IgD-negative memory B cell (primary cell): ENCODE measurements around the gene RLBP1. TPM values are rescaled to one million over a fixed set of nuclear protein-coding genes. Genes with fewer than 3 reads are reported as not detected.
"Not testable (repeated sequence)": the region's sequence is repeated elsewhere in the genome, so short reads cannot be mapped to it uniquely, and the experiment has no call there.

Experiments used
- H3K27ac Mint-ChIP-seq, 3 donors: one replicate each; pipeline ENCODE4 v1.8.0; 2020 to 2022; ENCODE audit warnings: mild to moderate bottlenecking in 3 of 3, mixed read lengths in 3 of 3, moderate library complexity in 1 of 3
- H3K27me3 Mint-ChIP-seq: one replicate; pipeline ENCODE4 v1.8.0; 2021; ENCODE audit warnings: mixed read lengths
- H3K36me3 Mint-ChIP-seq: one replicate; pipeline ENCODE4 v1.8.0; 2020; ENCODE audit warnings: mild to moderate bottlenecking, mixed read lengths
- H3K4me1 Mint-ChIP-seq, 3 donors: one replicate each; pipeline ENCODE4 v1.8.0; 2020 to 2022; ENCODE audit warnings: mixed read lengths in 3 of 3, mild to moderate bottlenecking in 1 of 3
- H3K4me3 Mint-ChIP-seq, 4 donors: one replicate each; pipeline ENCODE4 v1.8.0; 2020 to 2022; ENCODE audit warnings: mild to moderate bottlenecking in 4 of 4, mixed read lengths in 4 of 4, moderate library complexity in 3 of 4
- H3K9me3 Mint-ChIP-seq, 3 donors: one replicate each; pipeline ENCODE4 v1.8.0; 2020 to 2021; ENCODE audit warnings: mixed read lengths in 3 of 3, mild to moderate bottlenecking in 1 of 3
- polyA plus RNA-seq: library from polyadenylated mRNA; unstranded; fragments of 300-500 nt; fragmentation: Illumina TruSeq; gene quantifications from one replicate; pipeline ENCODE4 v1.2.3, GENCODE V29; 2021

RLBP1 gene
- polyA plus RNA-seq, result not detected

GRCh38 chr15:89221543-89221942 is at the start of gene RLBP1:
TSS of gene RLBP1 (minus strand) at chr15:89221579. CDS start at chr15:89218975, 2,604 bp downstream.
- Mint-ChIP-seq H3K4me1 (no peaks in the 10 kb centered on the region), H3K27me3 (peaks cover 9% of the 10 kb centered on the region), H3K9me3 (no peaks in the 10 kb centered on the region), H3K4me3 (no peak within 1 kb of the TSS), H3K27ac (no peak within 1 kb of the TSS), H3K36me3 (no peaks in the 10 kb centered on the region)

GRCh38 chr15:89250142-89250541 is 28.8 kb upstream of the RLBP1 start:
- not testable (repeated sequence) for H3K27ac Mint-ChIP-seq, H3K4me1 Mint-ChIP-seq, H3K9me3 Mint-ChIP-seq, H3K27me3 Mint-ChIP-seq, H3K4me3 Mint-ChIP-seq, H3K36me3 Mint-ChIP-seq

- no peaks in the 10 kb centered on the region for H3K27me3 Mint-ChIP-seq
- H3K4me1 Mint-ChIP-seq, result peaks cover 10 to 15% (median 14%) of the 10 kb centered on the region in 3 donors
- no peak overlapping the region for H3K27ac Mint-ChIP-seq
- H3K9me3 Mint-ChIP-seq, result no peaks in the 10 kb centered on the region
- H3K4me3 Mint-ChIP-seq, result no peak overlapping the region
- peaks cover 2% of the 10 kb centered on the region for H3K36me3 Mint-ChIP-seq
Observed at GRCh38 chr15:89248584-89248983, 27.2 kb upstream of the RLBP1 start.

GRCh38 chr15:89247446-89247845 is 26.1 kb upstream of the RLBP1 start:
- Mint-ChIP-seq H3K27me3 (no peaks in the 10 kb centered on the region), H3K4me3 (no peak overlapping the region), H3K4me1 (peaks cover 10 to 20% (median 15%) of the 10 kb centered on the region in 3 donors)

GRCh38 chr15:89244574-89244903 is 23.2 kb upstream of the RLBP1 start:
- Mint-ChIP-seq H3K4me1 (peaks cover 10 to 20% (median 15%) of the 10 kb centered on the region in 3 donors), H3K4me3 (peak overlapping the region; percentile 92 to 99 (median 96)), H3K27me3 (no peaks in the 10 kb centered on the region), H3K9me3 (no peaks in the 10 kb centered on the region), H3K36me3 (peaks cover 2% of the 10 kb centered on the region), H3K27ac (peak overlapping the region; percentile 66 to 98 (median 90))

More at GRCh38 chr15:89247446-89247845, 26.1 kb upstream of the RLBP1 start:
- Mint-ChIP-seq H3K27ac (no peak overlapping the region), H3K36me3 (peaks cover 2% of the 10 kb centered on the region), H3K9me3 (no peaks in the 10 kb centered on the region)

GRCh38 chr15:89243691-89244573 is 22.6 kb upstream of the RLBP1 start, which contains the start of gene FANCI:
TSS of gene FANCI (plus strand) at chr15:89243979. CDS start at chr15:89247648, 3,669 bp downstream.
- Mint-ChIP-seq H3K27me3 (no peaks in the 10 kb centered on the region), H3K4me1 (peaks cover 10 to 20% (median 15%) of the 10 kb centered on the region in 3 donors), H3K9me3 (no peaks in the 10 kb centered on the region), H3K27ac (peak within 1 kb of the TSS; percentile 66 to 98 (median 90)), H3K36me3 (peaks cover 2% of the 10 kb centered on the region), H3K4me3 (peak within 1 kb of the TSS; percentile 92 to 99 (median 96))

- Mint-ChIP-seq H3K9me3 (no peaks in the 10 kb centered on the region), H3K36me3 (peaks cover 1% of the 10 kb centered on the region), H3K4me1 (peaks cover 10 to 20% (median 15%) of the 10 kb centered on the region in 3 donors), H3K4me3 (peak overlapping the region; percentile 92 to 99 (median 96)), H3K27ac (peak overlapping the region in 2 of 3 donors; percentile 66 to 98), H3K27me3 (no peaks in the 10 kb centered on the region)
Observed at GRCh38 chr15:89243046-89243690, 21.8 kb upstream of the RLBP1 start.

- H3K36me3 Mint-ChIP-seq, H3K27ac Mint-ChIP-seq: not testable (repeated sequence)
Observed at GRCh38 chr15:89239883-89240810, 18.8 kb upstream of the RLBP1 start.

GRCh38 chr15:89231832-89232231 is 10.5 kb upstream of the RLBP1 start:
- H3K27me3 Mint-ChIP-seq, result peaks cover 11% of the 10 kb centered on the region
- H3K27ac Mint-ChIP-seq, result no peak overlapping the region

More at GRCh38 chr15:89239883-89240810, 18.8 kb upstream of the RLBP1 start:
- H3K9me3 Mint-ChIP-seq, H3K27me3 Mint-ChIP-seq: not testable (repeated sequence)
- H3K4me3 Mint-ChIP-seq, result peak overlapping the region in 2 of 4 donors; percentile 17 to 71
- peaks cover 7 to 20% (median 10%) of the 10 kb centered on the region in 3 donors for H3K4me1 Mint-ChIP-seq

GRCh38 chr15:89230277-89230676 is 8.9 kb upstream of the RLBP1 start:
- Mint-ChIP-seq H3K27me3 (peaks cover 9% of the 10 kb centered on the region), H3K4me1 (no peaks in the 10 kb centered on the region), H3K4me3 (no peak overlapping the region), H3K9me3 (no peaks in the 10 kb centered on the region), H3K36me3 (no peaks in the 10 kb centered on the region), H3K27ac (no peak overlapping the region)

More at GRCh38 chr15:89231832-89232231, 10.5 kb upstream of the RLBP1 start:
- Mint-ChIP-seq H3K4me3 (no peak overlapping the region), H3K36me3 (no peaks in the 10 kb centered on the region), H3K9me3 (no peaks in the 10 kb centered on the region), H3K4me1 (no peaks in the 10 kb centered on the region)

GRCh38 chr15:89227425-89227824 is 6.0 kb upstream of the RLBP1 start:
- Mint-ChIP-seq H3K4me3 (no peak overlapping the region), H3K36me3 (no peaks in the 10 kb centered on the region), H3K27ac (no peak overlapping the region), H3K9me3 (no peaks in the 10 kb centered on the region), H3K4me1 (no peaks in the 10 kb centered on the region), H3K27me3 (peaks cover 6% of the 10 kb centered on the region)

- Mint-ChIP-seq H3K27ac (no peak overlapping the region), H3K9me3 (no peaks in the 10 kb centered on the region), H3K27me3 (peaks cover 6% of the 10 kb centered on the region), H3K4me1 (no peaks in the 10 kb centered on the region), H3K36me3 (no peaks in the 10 kb centered on the region), H3K4me3 (no peak overlapping the region)
Observed at GRCh38 chr15:89226359-89227221, 5.2 kb upstream of the RLBP1 start.

GRCh38 chr15:89225588-89225987 is 4.2 kb upstream of the RLBP1 start:
- H3K4me1 Mint-ChIP-seq, result no peaks in the 10 kb centered on the region
- peaks cover 8% of the 10 kb centered on the region for H3K27me3 Mint-ChIP-seq
- no peaks in the 10 kb centered on the region for H3K36me3 Mint-ChIP-seq
- H3K9me3 Mint-ChIP-seq, result no peaks in the 10 kb centered on the region
- peak overlapping the region in 1 of 3 donors; percentile 71 for H3K27ac Mint-ChIP-seq
- H3K4me3 Mint-ChIP-seq, result no peak overlapping the region

- H3K36me3 Mint-ChIP-seq, result no peaks in the 10 kb centered on the region
- no peaks in the 10 kb centered on the region for H3K4me1 Mint-ChIP-seq
- H3K4me3 Mint-ChIP-seq, result no peak overlapping the region
- H3K27me3 Mint-ChIP-seq, result peaks cover 11% of the 10 kb centered on the region
- H3K9me3 Mint-ChIP-seq, result no peaks in the 10 kb centered on the region
- H3K27ac Mint-ChIP-seq, result no peak overlapping the region
Observed at GRCh38 chr15:89218531-89218930, 2.8 kb downstream of the RLBP1 start.
